Left lobe of liver (tissue), 2 donors: ENCODE measurements around the gene CILP2. TPM values are rescaled to one million over a fixed set of nuclear protein-coding genes. Genes with fewer than 3 reads are reported as not detected.

Experiments
- ATAC-seq: fragments of 200-7000 bp; cut with Tn5 transposase; one replicate; pipeline ENCODE4 v1.9.1; 2020; ENCODE audit warnings: mild to moderate bottlenecking, moderate library complexity
- DNase-seq: peaks from one replicate; pipeline ENCODE4 v3.0.0-alpha.2; 2020; ENCODE audit warnings: low spot score
- total RNA-seq: library from RNA; stranded (reverse); gene quantifications from one replicate; pipeline ENCODE4 v1.2.1, GENCODE V29; 2021
- donor health status: DM: no; HTN: no; CAD: no; lungs with moderate emphysema.
- donor health status: DM: no; HTN: yes; CAD: no.

CILP2 gene
- total RNA-seq, 1 donor from 2014 or later: 0.10 TPM

- DNase-seq: no peak
- no peak for ATAC-seq
Measured at GRCh38 chr19:19562665-19563347, 24.7 kb downstream of the CILP2 start.

GRCh38 chr19:19563348-19563848 is 25.3 kb downstream of the CILP2 start:
- ATAC-seq (no peak), DNase-seq (no peak)

GRCh38 chr19:19566306-19566705 is 28.2 kb downstream of the CILP2 start:
- DNase-seq: no peak

GRCh38 chr19:19567391-19567790 is 29.3 kb downstream of the CILP2 start:
- no peak for ATAC-seq
- DNase-seq: no peak

More at GRCh38 chr19:19566306-19566705, 28.2 kb downstream of the CILP2 start:
- ATAC-seq: no peak

GRCh38 chr19:19568802-19569756 is 31.0 kb downstream of the CILP2 start:
- DNase-seq (no peak), ATAC-seq (no peak)

- no peak for ATAC-seq
Measured at GRCh38 chr19:19570571-19570970, 32.5 kb downstream of the CILP2 start.

GRCh38 chr19:19571071-19571786 is 33.2 kb downstream of the CILP2 start:
- no peak for ATAC-seq
- no peak for DNase-seq

More at GRCh38 chr19:19570571-19570970, 32.5 kb downstream of the CILP2 start:
- DNase-seq: no peak

- DNase-seq (no peak), ATAC-seq (no peak)
Measured at GRCh38 chr19:19575411-19575810, 37.3 kb downstream of the CILP2 start.

- no peak for DNase-seq
Measured at GRCh38 chr19:19578252-19578651, 40.2 kb downstream of the CILP2 start.

GRCh38 chr19:19579533-19580361 is 41.7 kb downstream of the CILP2 start:
- ATAC-seq: no peak
- DNase-seq: no peak

More at GRCh38 chr19:19578252-19578651, 40.2 kb downstream of the CILP2 start:
- ATAC-seq: no peak

GRCh38 chr19:19580418-19580817 is 42.4 kb downstream of the CILP2 start:
- DNase-seq (no peak), ATAC-seq (no peak)

GRCh38 chr19:19581391-19581790 is 43.3 kb downstream of the CILP2 start:
- DNase-seq: no peak
- no peak for ATAC-seq

GRCh38 chr19:19582471-19582870 is 44.4 kb downstream of the CILP2 start:
- DNase-seq (no peak), ATAC-seq (no peak)

GRCh38 chr19:19584356-19584755 is 46.3 kb downstream of the CILP2 start:
- ATAC-seq (no peak), DNase-seq (no peak)

GRCh38 chr19:19587771-19588170 is 49.7 kb downstream of the CILP2 start:
- ATAC-seq: no peak

GRCh38 chr19:19588546-19588945 is 50.5 kb downstream of the CILP2 start:
- DNase-seq: no peak
- ATAC-seq: no peak

More at GRCh38 chr19:19587771-19588170, 49.7 kb downstream of the CILP2 start:
- DNase-seq: no peak

- no peak for ATAC-seq
Measured at GRCh38 chr19:19591133-19591825, 53.2 kb downstream of the CILP2 start.

GRCh38 chr19:19592690-19593089 is 54.6 kb downstream of the CILP2 start:
- ATAC-seq: no peak
- DNase-seq: no peak

More at GRCh38 chr19:19591133-19591825, 53.2 kb downstream of the CILP2 start:
- no peak for DNase-seq

GRCh38 chr19:19594381-19594780 is 56.3 kb downstream of the CILP2 start:
- DNase-seq (no peak), ATAC-seq (no peak)
